HL-60/S4 treated with retinoic acid at 250 ng/mL for 4 days and 3 days (cell line): ENCODE data around the gene SORBS1.

ENCODE experiments used
- in situ Hi-C: fragments of 300-500 bp; cut with MboI; formaldehyde crosslinking; loops from 2 replicates; pipeline ENCODE4 v1.7.0; 2022; ENCODE audit warnings: low sequenced_read_pairs

SORBS1 gene

GRCh38 chr10:95279042-95279820 lies 281.9 kb downstream of the SORBS1 start:
- in situ Hi-C loops: no loop called here

- in situ Hi-C loops: no loop called here
Observed at GRCh38 chr10:95278061-95278988, 282.8 kb downstream of the SORBS1 start.

GRCh38 chr10:95277614-95278013 lies 283.6 kb downstream of the SORBS1 start:
- in situ Hi-C loops: no loop called here

GRCh38 chr10:95277201-95277570 lies 284.0 kb downstream of the SORBS1 start:
- in situ Hi-C loops: no loop called here

GRCh38 chr10:95276367-95277200 lies 284.6 kb downstream of the SORBS1 start:
- in situ Hi-C loops: no loop called here

- in situ Hi-C loops: no loop called here
Observed at GRCh38 chr10:95275726-95276366, 285.3 kb downstream of the SORBS1 start.

- in situ Hi-C loops: no loop called here
Observed at GRCh38 chr10:95273393-95274312, 287.5 kb downstream of the SORBS1 start.

- in situ Hi-C loops: no loop called here
Observed at GRCh38 chr10:95268438-95268837, 292.7 kb downstream of the SORBS1 start.

- in situ Hi-C loops: no loop called here
Observed at GRCh38 chr10:95267251-95267650, 293.9 kb downstream of the SORBS1 start.

GRCh38 chr10:95266674-95267095 lies 294.5 kb downstream of the SORBS1 start:
- in situ Hi-C loops: no loop called here

GRCh38 chr10:95265572-95265971 lies 295.6 kb downstream of the SORBS1 start:
- in situ Hi-C loops: no loop called here

GRCh38 chr10:95264227-95265051 lies 296.7 kb downstream of the SORBS1 start:
- in situ Hi-C loops: no loop called here

- in situ Hi-C loops: no loop called here
Observed at GRCh38 chr10:95263864-95264226, 297.3 kb downstream of the SORBS1 start.

- in situ Hi-C loops: no loop called here
Observed at GRCh38 chr10:95262763-95263518, 298.2 kb downstream of the SORBS1 start.

GRCh38 chr10:95261926-95262325 lies 299.2 kb downstream of the SORBS1 start:
- in situ Hi-C loops: no loop called here
